Memory B cell (primary cell): ENCODE results near the gene INSYN2B.

Source experiments
- ATAC-seq: fragments of 150-1000 bp; cut with Tn5 transposase; 2 replicates; pipeline ENCODE4 v1.10.0; 2021; ENCODE audit warnings: low read depth, mild to moderate bottlenecking, moderate library complexity
- DNase-seq, 2 donors: peaks; one replicate each; pipeline ENCODE4 v3.0.0; 2022; ENCODE audit warnings: low spot score in 2 of 2
- H3K27ac Mint-ChIP-seq: one replicate; pipeline ENCODE4 v1.8.0; 2022; ENCODE audit warnings: mild to moderate bottlenecking, moderate library complexity, mixed read lengths
- H3K27me3 Mint-ChIP-seq: one replicate; pipeline ENCODE4 v1.8.0; 2022; ENCODE audit warnings: mixed read lengths
- H3K36me3 Mint-ChIP-seq: one replicate; pipeline ENCODE4 v1.8.0; 2022; ENCODE audit warnings: mild to moderate bottlenecking, mixed read lengths
- H3K4me1 Mint-ChIP-seq: one replicate; pipeline ENCODE4 v1.8.0; 2022; ENCODE audit warnings: mixed read lengths
- H3K4me3 Mint-ChIP-seq: one replicate; pipeline ENCODE4 v1.8.0; 2022; ENCODE audit warnings: mild to moderate bottlenecking, moderate library complexity, mixed read lengths
- H3K9me3 Mint-ChIP-seq: one replicate; pipeline ENCODE4 v1.8.0; 2022; ENCODE audit warnings: mixed read lengths

Gene INSYN2B

GRCh38 chr5:169908864-169909263 lies 71.4 kb downstream of the INSYN2B start:
- DNase-seq = no peak
- Mint-ChIP-seq H3K27me3 (no peaks in the 10 kb centered on the region), H3K27ac (no peak overlapping the region), H3K36me3 (peaks cover 8% of the 10 kb centered on the region), H3K4me1 (peaks cover 7% of the 10 kb centered on the region), H3K4me3 (no peak overlapping the region), H3K9me3 (no peaks in the 10 kb centered on the region)
- ATAC-seq = no peak

GRCh38 chr5:169906745-169907649 lies 73.3 kb downstream of the INSYN2B start:
- ATAC-seq (no peak), DNase-seq (no peak)
- H3K9me3 Mint-ChIP-seq = no peaks in the 10 kb centered on the region
- no peak overlapping the region for H3K27ac Mint-ChIP-seq
- H3K4me3 Mint-ChIP-seq = no peak overlapping the region
- H3K4me1 Mint-ChIP-seq = peaks cover 8% of the 10 kb centered on the region
- peaks cover 5% of the 10 kb centered on the region for H3K36me3 Mint-ChIP-seq
- H3K27me3 Mint-ChIP-seq = no peaks in the 10 kb centered on the region

- no peak overlapping the region for H3K27ac Mint-ChIP-seq
- no peak for DNase-seq
- no peak overlapping the region for H3K4me3 Mint-ChIP-seq
- peaks cover 20% of the 10 kb centered on the region for H3K36me3 Mint-ChIP-seq
- H3K9me3 Mint-ChIP-seq = no peaks in the 10 kb centered on the region
- peaks cover 22% of the 10 kb centered on the region for H3K4me1 Mint-ChIP-seq
- no peaks in the 10 kb centered on the region for H3K27me3 Mint-ChIP-seq
- ATAC-seq = no peak
These were observed 75.3 kb downstream of the INSYN2B start for GRCh38 chr5:169905017-169905416.

- Mint-ChIP-seq H3K4me3 (no peak overlapping the region), H3K9me3 (no peaks in the 10 kb centered on the region), H3K27me3 (no peaks in the 10 kb centered on the region), H3K4me1 (peaks cover 22% of the 10 kb centered on the region), H3K27ac (no peak overlapping the region), H3K36me3 (peaks cover 24% of the 10 kb centered on the region)
- no peak for DNase-seq
- no peak for ATAC-seq
These were observed 75.8 kb downstream of the INSYN2B start for GRCh38 chr5:169904508-169904907.

GRCh38 chr5:169904059-169904458 lies 76.2 kb downstream of the INSYN2B start:
- Mint-ChIP-seq H3K27ac (no peak overlapping the region), H3K36me3 (peaks cover 24% of the 10 kb centered on the region), H3K4me1 (peaks cover 22% of the 10 kb centered on the region), H3K27me3 (no peaks in the 10 kb centered on the region), H3K4me3 (no peak overlapping the region), H3K9me3 (no peaks in the 10 kb centered on the region)
- ATAC-seq (no peak), DNase-seq (no peak)

- peaks cover 29% of the 10 kb centered on the region for H3K4me1 Mint-ChIP-seq
- H3K27me3 Mint-ChIP-seq = no peaks in the 10 kb centered on the region
- H3K36me3 Mint-ChIP-seq = peaks cover 31% of the 10 kb centered on the region
- no peak overlapping the region for H3K4me3 Mint-ChIP-seq
- no peak for DNase-seq
- H3K9me3 Mint-ChIP-seq = no peaks in the 10 kb centered on the region
- peak overlapping the region; percentile 53 for H3K27ac Mint-ChIP-seq
- ATAC-seq = no peak
These were observed 78.4 kb downstream of the INSYN2B start for GRCh38 chr5:169901896-169902295.

- Mint-ChIP-seq H3K9me3 (no peaks in the 10 kb centered on the region), H3K4me3 (no peak overlapping the region), H3K4me1 (peaks cover 33% of the 10 kb centered on the region), H3K36me3 (peaks cover 45% of the 10 kb centered on the region), H3K27ac (no peak overlapping the region), H3K27me3 (no peaks in the 10 kb centered on the region)
- no peak for DNase-seq
- no peak for ATAC-seq
These were observed 82.8 kb downstream of the INSYN2B start for GRCh38 chr5:169897481-169897880.

- no peaks in the 10 kb centered on the region for H3K27me3 Mint-ChIP-seq
- H3K4me3 Mint-ChIP-seq = no peak overlapping the region
- H3K4me1 Mint-ChIP-seq = peaks cover 26% of the 10 kb centered on the region
- ATAC-seq (no peak), DNase-seq (no peak)
- H3K36me3 Mint-ChIP-seq = peaks cover 37% of the 10 kb centered on the region
- no peak overlapping the region for H3K27ac Mint-ChIP-seq
- H3K9me3 Mint-ChIP-seq = no peaks in the 10 kb centered on the region
These were observed 84.4 kb downstream of the INSYN2B start for GRCh38 chr5:169895926-169896325.

GRCh38 chr5:169893571-169893970 lies 86.7 kb downstream of the INSYN2B start:
- H3K4me1 Mint-ChIP-seq = peaks cover 23% of the 10 kb centered on the region
- no peak overlapping the region for H3K4me3 Mint-ChIP-seq
- ATAC-seq (no peak), DNase-seq (no peak)
- H3K27me3 Mint-ChIP-seq = no peaks in the 10 kb centered on the region
- H3K36me3 Mint-ChIP-seq = peaks cover 25% of the 10 kb centered on the region
- H3K27ac Mint-ChIP-seq = no peak overlapping the region
- no peaks in the 10 kb centered on the region for H3K9me3 Mint-ChIP-seq

- no peak for DNase-seq
- H3K9me3 Mint-ChIP-seq = no peaks in the 10 kb centered on the region
- H3K4me3 Mint-ChIP-seq = no peak overlapping the region
- peaks cover 26% of the 10 kb centered on the region for H3K36me3 Mint-ChIP-seq
- H3K27ac Mint-ChIP-seq = peak overlapping the region; percentile 59
- peaks cover 24% of the 10 kb centered on the region for H3K4me1 Mint-ChIP-seq
- H3K27me3 Mint-ChIP-seq = no peaks in the 10 kb centered on the region
- ATAC-seq = no peak
These were observed 87.3 kb downstream of the INSYN2B start for GRCh38 chr5:169893010-169893409.

GRCh38 chr5:169889572-169889971 lies 90.7 kb downstream of the INSYN2B start:
- H3K27ac Mint-ChIP-seq = no peak overlapping the region
- no peak for ATAC-seq
- peaks cover 26% of the 10 kb centered on the region for H3K4me1 Mint-ChIP-seq
- no peak for DNase-seq
- no peaks in the 10 kb centered on the region for H3K9me3 Mint-ChIP-seq
- no peaks in the 10 kb centered on the region for H3K27me3 Mint-ChIP-seq
- peaks cover 20% of the 10 kb centered on the region for H3K36me3 Mint-ChIP-seq
- no peak overlapping the region for H3K4me3 Mint-ChIP-seq

GRCh38 chr5:169886677-169887076 lies 93.6 kb downstream of the INSYN2B start:
- Mint-ChIP-seq H3K27me3 (no peaks in the 10 kb centered on the region), H3K4me1 (peaks cover 17% of the 10 kb centered on the region), H3K36me3 (peaks cover 24% of the 10 kb centered on the region), H3K27ac (no peak overlapping the region), H3K4me3 (no peak overlapping the region), H3K9me3 (no peaks in the 10 kb centered on the region)
- no peak for ATAC-seq
- no peak for DNase-seq

GRCh38 chr5:169886033-169886432 lies 94.3 kb downstream of the INSYN2B start:
- H3K9me3 Mint-ChIP-seq = no peaks in the 10 kb centered on the region

GRCh38 chr5:169881702-169882303 lies 98.5 kb downstream of the INSYN2B start:
- H3K4me1 Mint-ChIP-seq = peaks cover 25% of the 10 kb centered on the region

More at GRCh38 chr5:169886033-169886432, 94.3 kb downstream of the INSYN2B start:
- H3K27me3 Mint-ChIP-seq = no peaks in the 10 kb centered on the region
- DNase-seq (no peak), ATAC-seq (no peak)
- no peak overlapping the region for H3K4me3 Mint-ChIP-seq
- H3K36me3 Mint-ChIP-seq = peaks cover 25% of the 10 kb centered on the region
- peaks cover 16% of the 10 kb centered on the region for H3K4me1 Mint-ChIP-seq
- no peak overlapping the region for H3K27ac Mint-ChIP-seq

More at GRCh38 chr5:169881702-169882303, 98.5 kb downstream of the INSYN2B start:
- ATAC-seq (no peak), DNase-seq (no peak)
- no peaks in the 10 kb centered on the region for H3K27me3 Mint-ChIP-seq
- H3K9me3 Mint-ChIP-seq = no peaks in the 10 kb centered on the region
- H3K27ac Mint-ChIP-seq = peak overlapping the region; percentile 95
- H3K4me3 Mint-ChIP-seq = no peak overlapping the region
- peaks cover 26% of the 10 kb centered on the region for H3K36me3 Mint-ChIP-seq
